Stimulated activated CD4-positive, alpha-beta T cell treated with anti-CD3 and anti-CD28 coated beads, Interleukin-4, amount 100 ng/mL, for 4 hours (primary cell): ENCODE results near the gene SPSB3.

Experiments used
- DNase-seq, 2 experiments: peaks; one replicate each; pipeline ENCODE4 v3.0.0-alpha.2; 2020

SPSB3 gene

GRCh38 chr16:1788095-1788707 is 5.8 kb upstream of the SPSB3 start:
- no peak for DNase-seq

DNA sequence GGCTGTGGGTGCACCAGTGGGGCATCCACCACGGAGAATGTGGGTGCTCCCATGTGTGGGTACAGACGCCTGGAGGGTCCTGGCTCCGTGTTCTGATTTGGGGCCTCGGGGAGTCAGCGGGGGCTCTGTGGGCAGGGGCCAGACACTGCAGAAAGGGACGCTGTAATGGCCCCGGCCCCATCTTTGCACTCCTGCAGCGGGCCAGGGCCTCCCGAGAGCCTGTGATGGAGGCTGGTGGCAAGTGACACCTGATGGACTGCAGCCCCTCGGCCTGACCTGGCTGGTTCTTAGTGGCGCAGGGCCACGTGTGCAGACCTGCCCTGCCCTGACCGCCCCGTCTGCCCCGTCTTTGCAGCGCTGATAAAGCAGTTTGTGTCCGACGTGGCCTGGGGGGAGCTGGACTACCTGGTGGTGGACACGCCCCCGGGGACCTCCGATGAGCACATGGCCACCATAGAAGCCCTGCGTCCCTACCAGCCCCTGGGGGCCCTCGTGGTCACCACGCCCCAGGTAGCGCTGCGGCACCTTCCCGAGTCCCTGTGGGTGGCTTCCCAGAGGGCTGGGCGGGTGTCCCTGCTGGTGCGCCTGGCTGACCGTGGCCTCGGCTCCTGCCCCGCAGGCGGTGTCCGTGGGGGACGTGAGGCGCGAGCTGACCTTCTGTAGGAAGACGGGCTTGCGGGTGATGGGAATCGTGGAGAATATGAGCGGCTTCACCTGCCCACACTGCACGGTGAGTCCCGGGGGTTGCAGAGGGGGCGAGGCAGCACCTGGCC is 5.1 kb upstream of the SPSB3 start:
- no peak for DNase-seq

GRCh38 chr16:1787056-1787321 is 4.6 kb upstream of the SPSB3 start:
- DNase-seq: no peak

DNA sequence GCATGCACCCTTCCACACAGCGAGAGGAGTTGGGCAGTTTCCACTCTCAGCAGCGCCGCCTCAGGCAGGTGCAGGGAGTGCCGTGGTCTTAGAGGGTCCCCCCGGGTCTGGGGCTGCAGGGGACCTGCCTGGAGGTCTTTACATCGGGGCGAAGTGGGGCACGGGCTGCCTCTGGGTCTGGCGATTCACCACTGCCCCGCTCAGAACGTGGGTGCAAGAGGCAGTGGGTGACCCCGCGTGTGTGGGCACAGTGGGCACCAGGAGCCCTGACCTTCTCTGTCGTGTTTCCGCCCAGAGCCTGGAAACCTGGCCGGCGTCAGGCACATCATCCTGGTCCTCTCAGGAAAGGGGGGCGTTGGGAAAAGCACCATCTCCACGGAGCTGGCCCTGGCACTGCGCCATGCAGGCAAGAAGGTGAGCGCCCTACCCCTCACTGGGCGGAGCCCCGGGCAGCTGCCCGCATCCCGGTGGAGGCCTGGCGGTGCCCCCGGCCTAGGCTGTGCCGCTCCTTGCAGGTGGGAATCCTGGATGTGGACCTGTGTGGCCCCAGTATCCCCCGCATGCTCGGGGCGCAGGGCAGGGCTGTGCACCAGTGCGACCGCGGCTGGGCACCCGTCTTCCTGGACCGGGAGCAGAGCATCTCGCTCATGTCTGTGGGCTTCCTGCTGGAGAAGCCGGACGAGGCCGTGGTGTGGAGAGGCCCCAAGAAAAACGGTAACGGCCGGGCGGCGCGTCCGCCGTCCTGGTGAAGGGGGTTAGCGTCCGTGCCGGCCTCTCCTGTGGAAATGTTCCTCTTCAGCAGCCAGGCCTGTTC is 4.1 kb upstream of the SPSB3 start:
- DNase-seq: no peak

GRCh38 chr16:1785846-1786170 is 3.4 kb upstream of the SPSB3 start:
- DNase-seq: no peak

DNA sequence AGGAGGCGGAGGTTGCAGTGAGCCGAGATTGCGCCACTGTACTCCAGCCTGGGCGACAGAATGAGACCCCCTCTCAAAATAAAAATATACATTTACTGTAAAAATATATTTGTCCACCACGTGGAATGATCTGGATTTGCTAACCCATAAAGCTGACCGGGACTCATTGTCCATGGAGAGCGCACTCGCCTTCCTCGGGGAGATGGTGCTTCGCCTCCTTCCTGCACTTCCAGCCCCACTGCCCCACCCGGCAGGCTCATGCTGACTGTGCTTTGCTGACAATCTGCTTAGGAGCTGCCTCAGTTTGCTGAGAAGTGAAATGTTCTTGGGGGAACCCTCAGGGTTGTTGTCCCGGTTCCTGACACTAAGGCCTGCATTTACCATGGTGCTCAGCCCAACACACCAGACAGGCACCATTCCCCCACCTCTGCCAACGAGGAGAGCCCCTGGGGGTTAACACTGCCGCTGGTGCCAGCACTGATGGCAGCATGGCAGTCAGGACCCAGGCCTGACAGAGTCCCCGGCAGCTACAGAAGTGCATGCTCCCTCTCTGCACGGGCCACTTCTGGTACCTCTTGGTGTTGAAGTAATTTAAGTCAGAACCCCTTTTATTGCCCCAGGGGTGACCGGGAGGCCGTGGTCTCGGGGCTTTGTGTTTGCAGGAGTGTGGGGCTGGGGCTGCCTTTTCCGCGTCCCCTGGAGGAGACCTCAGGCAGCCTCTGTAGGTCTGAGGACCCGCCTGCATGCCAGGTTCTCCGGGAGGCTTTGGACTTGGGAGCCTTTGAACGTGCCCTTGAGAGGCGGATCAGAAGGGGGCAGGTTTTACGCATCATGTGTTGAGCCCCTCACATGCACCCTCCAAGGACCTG is 2.8 kb upstream of the SPSB3 start:
- DNase-seq: no peak

GRCh38 chr16:1781758-1782407 is 488 bp downstream of the SPSB3 start:
- DNase-seq: no peak

DNA sequence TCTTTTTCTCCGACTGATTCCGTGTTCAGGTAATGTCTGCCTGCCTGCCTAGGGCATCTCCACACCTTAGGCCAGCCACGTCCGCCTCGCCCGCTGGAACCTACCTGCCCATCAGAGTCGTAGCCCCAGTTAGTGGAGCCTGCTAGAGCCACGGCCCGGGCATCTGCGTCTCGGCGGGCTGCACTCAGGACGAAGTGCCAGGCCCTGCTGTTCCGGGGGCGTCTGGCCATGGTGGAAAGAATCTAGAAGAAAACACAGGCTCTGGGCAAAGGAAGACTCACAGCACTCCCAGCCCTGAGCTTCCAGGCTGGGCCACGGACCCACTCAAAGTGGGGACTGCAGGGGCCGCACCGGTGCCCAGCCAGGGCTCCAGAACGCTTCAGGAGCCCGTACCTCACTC is 1.1 kb downstream of the SPSB3 start:
- no peak for DNase-seq

- no peak for DNase-seq
Measured at GRCh38 chr16:1780677-1781072, 1.7 kb downstream of the SPSB3 start.

- no peak for DNase-seq
Measured at GRCh38 chr16:1779741-1780676, 2.4 kb downstream of the SPSB3 start.

DNA sequence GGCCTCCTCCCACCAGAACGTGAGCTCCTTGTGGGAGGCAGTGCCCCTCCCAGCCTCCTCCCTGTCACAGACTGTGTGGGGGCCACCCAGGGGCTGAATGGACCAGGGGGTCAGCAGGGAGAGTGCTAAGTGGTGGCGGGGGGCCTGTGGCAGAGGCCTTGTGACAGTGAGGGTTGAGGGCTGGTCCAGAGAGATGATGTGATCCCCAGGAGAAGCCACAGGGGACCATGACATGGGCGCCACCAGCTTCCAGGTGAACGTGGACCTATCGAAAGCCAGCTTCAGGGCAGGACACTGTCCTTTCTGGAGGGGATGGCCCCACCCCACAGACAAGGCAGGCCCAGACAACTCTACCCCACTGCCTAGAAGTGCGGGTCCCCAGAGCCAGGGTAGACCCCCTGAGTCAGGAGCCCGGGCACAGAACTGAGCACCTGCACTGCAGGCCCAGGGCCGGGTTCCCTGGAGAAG is 3.1 kb downstream of the SPSB3 start:
- DNase-seq: no peak

DNA sequence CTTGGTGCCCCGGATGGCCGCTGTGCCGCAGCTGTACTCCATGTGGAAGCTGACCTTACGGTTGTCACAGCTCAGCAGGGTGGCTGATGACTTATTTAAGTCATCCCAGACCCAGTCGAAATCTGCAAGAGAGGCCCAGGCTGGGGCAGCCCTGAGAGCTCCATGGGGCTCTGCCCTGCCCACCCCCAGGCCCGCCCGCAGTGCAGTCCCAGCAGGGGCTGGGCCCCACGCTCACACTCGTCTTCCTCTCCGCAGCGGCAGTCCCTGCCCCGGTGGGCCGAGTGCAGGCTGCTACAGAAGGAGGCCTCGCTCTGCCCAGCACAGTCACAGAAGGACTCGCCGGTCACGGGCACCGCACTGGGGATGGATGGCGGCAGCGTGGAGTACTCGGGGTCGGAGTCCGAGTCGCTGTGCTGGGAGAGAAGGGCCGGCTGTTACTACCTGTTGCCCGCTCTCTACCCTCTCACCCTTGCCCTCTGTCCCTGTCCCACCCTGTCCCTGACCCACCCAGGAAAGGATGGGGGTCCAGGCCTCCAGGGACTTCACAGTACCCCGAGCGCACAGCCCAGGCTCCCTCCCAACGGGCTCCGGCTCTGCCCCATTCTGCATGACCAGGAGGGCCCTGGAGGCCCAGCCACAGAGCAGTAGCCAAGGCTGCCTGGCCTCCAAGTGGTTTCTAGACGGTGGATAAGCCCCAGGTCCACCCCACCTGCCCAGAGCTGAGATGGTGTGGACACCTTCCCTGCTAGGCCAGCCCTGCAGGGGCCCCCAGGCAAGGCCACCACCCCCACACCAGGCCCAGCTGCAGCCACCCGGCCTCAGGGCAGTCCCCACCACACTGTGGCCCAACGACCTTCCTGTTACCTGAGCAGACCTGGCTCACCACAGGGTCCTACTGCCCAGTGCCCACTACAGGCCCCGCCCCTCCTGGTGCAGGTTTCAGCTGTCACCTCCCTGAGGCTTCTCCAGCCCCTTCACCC is 3.9 kb downstream of the SPSB3 start:
- no peak for DNase-seq

GRCh38 chr16:1777375-1778199 is 4.8 kb downstream of the SPSB3 start:
- DNase-seq: no peak

DNA sequence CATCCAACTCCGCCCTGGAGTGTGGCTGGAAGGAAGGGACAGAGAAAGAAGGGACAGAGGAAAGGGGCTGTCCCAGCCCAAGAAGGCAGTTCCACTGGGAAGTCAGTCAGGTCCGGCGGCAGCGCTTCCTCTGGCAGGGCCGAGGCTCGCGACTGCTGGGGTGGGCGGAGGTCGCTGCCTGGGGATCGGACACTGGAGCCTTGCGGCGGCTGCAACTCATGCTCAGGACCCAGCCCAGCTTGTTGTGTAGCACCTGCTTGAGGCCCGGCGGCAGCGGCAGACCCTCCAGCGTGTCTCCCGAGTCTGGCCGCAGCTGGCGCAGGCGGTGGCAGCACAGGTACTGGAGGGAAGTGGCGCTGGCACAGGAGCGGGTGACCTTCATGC is 5.4 kb downstream of the SPSB3 start:
- no peak for DNase-seq

DNA sequence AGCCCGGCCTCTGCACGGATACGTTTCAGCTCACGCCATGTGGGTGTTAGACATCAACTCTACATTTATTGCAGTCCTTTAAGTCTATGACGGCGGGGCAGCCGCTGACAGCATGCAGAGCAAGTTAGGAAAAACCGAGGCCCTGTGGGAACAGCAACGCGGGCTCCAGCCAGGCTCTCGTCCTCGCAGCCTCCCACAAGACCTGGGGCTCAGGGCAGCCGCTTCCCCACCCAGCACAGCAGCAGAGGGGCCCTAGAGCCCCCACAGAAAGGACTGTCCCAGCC is 5.8 kb downstream of the SPSB3 start:
- DNase-seq: no peak

DNA sequence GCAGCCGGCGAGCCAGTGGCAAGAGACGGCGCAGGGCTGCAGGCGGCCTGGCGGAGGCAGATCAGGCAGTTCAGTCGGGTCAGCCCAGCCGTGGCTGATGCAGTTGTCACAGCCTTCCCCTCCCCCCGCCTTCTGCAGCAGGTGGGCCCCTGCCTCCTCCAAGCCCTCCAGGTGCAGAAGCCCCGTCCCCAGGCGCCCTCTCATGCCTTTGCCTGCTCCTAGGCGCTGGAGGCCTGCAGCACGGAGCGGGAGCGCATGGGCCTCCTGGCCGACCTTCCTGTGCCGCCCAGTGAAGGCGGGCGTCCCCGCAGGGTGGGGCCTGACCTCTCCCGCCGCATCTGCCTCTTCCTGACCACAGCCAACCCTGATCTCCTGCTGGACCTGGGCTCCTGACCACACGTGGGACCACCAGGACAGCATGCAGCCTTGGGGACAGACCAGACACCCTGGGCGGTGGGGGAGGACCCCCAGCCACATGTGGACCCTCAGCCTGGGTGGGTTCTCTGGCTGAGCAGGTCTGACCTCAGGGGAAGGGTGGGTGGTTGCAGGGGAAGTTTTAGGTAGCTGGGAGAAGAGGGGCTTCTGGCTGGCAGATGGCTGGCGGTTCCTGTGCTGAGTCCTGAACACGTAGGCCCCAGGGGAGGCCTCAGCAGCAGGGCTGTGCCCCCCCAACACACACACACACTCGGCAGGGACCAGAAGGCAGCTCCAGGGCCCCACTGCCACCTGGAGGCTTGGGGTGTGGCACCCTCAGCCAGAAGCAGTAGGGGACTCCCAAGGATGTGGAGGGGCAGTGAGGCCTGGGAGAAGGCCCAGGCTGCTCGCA is 6.3 kb downstream of the SPSB3 start:
- no peak for DNase-seq

- no peak for DNase-seq
Measured at GRCh38 chr16:1775006-1775845, 7.1 kb downstream of the SPSB3 start.

DNA sequence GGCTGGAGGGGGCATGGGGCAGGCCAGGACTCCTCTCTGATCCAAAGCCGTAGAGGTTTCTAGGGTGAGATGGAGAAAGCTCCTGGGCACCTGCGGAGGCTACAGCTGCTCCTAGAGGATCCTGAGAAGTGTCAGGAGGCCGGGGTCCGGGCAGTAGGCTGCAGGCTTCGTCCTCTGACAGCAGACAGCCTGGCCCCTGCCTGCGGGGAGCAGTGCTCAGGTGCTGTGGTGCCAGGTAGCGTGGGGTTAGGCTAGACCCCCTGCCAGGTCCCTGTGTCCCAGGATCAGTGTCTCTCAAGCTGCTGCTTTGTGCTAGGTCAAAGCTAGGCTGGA is 8.0 kb downstream of the SPSB3 start:
- DNase-seq: no peak
